Neuronal stem cell (in vitro differentiated cells): ENCODE measurements around the gene TNS3.
A peak's percentile ranks its signal among the peaks of the same experiment; 100 is the strongest.

Experiments
- DNase-seq: peaks from one replicate; pipeline ENCODE4 v3.0.0-alpha.2; 2013; ENCODE audit warnings: low spot score
- H2AFZ ChIP-seq: one replicate; pipeline ENCODE4 v1.6.1; 2013; ENCODE audit warnings: mild to moderate bottlenecking, low read length, inconsistent platforms
- H2AK5ac ChIP-seq: 2 replicates; pipeline ENCODE4 v1.6.1; 2013; ENCODE audit warnings: low read depth, mild to moderate bottlenecking, inconsistent platforms, low read length, moderate library complexity, mixed read lengths
- H2BK120ac ChIP-seq: 2 replicates; pipeline ENCODE4 v1.6.1; 2013; ENCODE audit warnings: low read depth, mild to moderate bottlenecking, inconsistent platforms, low read length, moderate library complexity, mixed read lengths
- H2BK12ac ChIP-seq: one replicate; pipeline ENCODE4 v1.6.1; 2013; ENCODE audit warnings: low read length, inconsistent platforms
- H2BK15ac ChIP-seq: 2 replicates; pipeline ENCODE4 v1.6.1; 2013; ENCODE audit warnings: mild to moderate bottlenecking, low read length, inconsistent platforms, mixed read lengths
- H2BK5ac ChIP-seq: one replicate; pipeline ENCODE4 v1.6.1; 2013; ENCODE audit warnings: inconsistent platforms, mild to moderate bottlenecking, low read length, moderate library complexity
- H3K14ac ChIP-seq: one replicate; pipeline ENCODE4 v1.6.1; 2013; ENCODE audit warnings: low read length, inconsistent platforms
- H3K18ac ChIP-seq: 2 replicates; pipeline ENCODE4 v1.6.1; 2013; ENCODE audit warnings: low read length, inconsistent platforms
- H3K23ac ChIP-seq: 2 replicates; pipeline ENCODE4 v1.6.1; 2013; ENCODE audit warnings: low read depth, mild to moderate bottlenecking, mixed read lengths, low read length, inconsistent platforms; ENCODE audit not compliant: poor library complexity
- H3K27ac ChIP-seq: replicated peaks from 3 replicates; pipeline ENCODE4 v1.5.1; 2013; ENCODE audit warnings: low read length, inconsistent platforms
- H3K27me3 ChIP-seq, 3 experiments: 2 replicates each; pipeline ENCODE4 v1.6.1; 2013; ENCODE audit warnings: low read length in 3 of 3, mild to moderate bottlenecking in 2 of 3, inconsistent platforms in 1 of 3, low read depth in 1 of 3, mixed read lengths in 1 of 3, moderate library complexity in 1 of 3; ENCODE audit not compliant: control insufficient read depth in 3 of 3, insufficient read depth in 3 of 3
- H3K36me3 ChIP-seq, 2 donors: replicated peaks in 1 of 2; 2 replicates each; pipeline ENCODE4 v1.6.1; 2013; ENCODE audit warnings: low read length in 2 of 2; ENCODE audit not compliant: control insufficient read depth in 2 of 2, insufficient read depth in 2 of 2
- H3K4ac ChIP-seq: 2 replicates; pipeline ENCODE4 v1.6.1; 2013; ENCODE audit warnings: inconsistent platforms, mild to moderate bottlenecking, low read length, moderate library complexity
- H3K4me1 ChIP-seq, 2 donors: 1 replicate in 1 of 2; 2 replicates in 1 of 2; pipeline ENCODE4 v1.6.1; 2013; ENCODE audit warnings: low read length in 2 of 2, low read depth in 1 of 2; ENCODE audit not compliant: control insufficient read depth in 2 of 2, insufficient read depth in 1 of 2
- H3K4me2 ChIP-seq: one replicate; pipeline ENCODE4 v1.6.1; 2013; ENCODE audit warnings: mild to moderate bottlenecking, low read length, inconsistent platforms; ENCODE audit not compliant: insufficient read depth, poor library complexity, severe bottlenecking
- H3K4me3 ChIP-seq, 2 donors: 2 replicates each; pipeline ENCODE4 v1.5.1; 2013; ENCODE audit warnings: low read length in 2 of 2, mild to moderate bottlenecking in 2 of 2, inconsistent platforms in 1 of 2, moderate library complexity in 1 of 2
- H3K79me1 ChIP-seq: one replicate; pipeline ENCODE4 v1.6.1; 2013; ENCODE audit warnings: low read depth, mild to moderate bottlenecking, inconsistent platforms, low read length, moderate library complexity
- H3K9ac ChIP-seq: one replicate; pipeline ENCODE4 v1.6.1; 2013; ENCODE audit warnings: mild to moderate bottlenecking, low read depth, low read length, inconsistent platforms; ENCODE audit not compliant: poor library complexity
- H3K9me3 ChIP-seq, 2 donors: replicated peaks in 1 of 2; 2 replicates each; pipeline versions ENCODE3 to v1.6.1; 2013; ENCODE audit warnings: low read length in 2 of 2, mild to moderate bottlenecking in 2 of 2, inconsistent platforms in 1 of 2, low read depth in 1 of 2, mixed read lengths in 1 of 2, moderate library complexity in 1 of 2; ENCODE audit not compliant: control insufficient read depth in 2 of 2, insufficient read depth in 1 of 2
- H4K8ac ChIP-seq: one replicate; pipeline ENCODE4 v1.6.1; 2013; ENCODE audit warnings: low read depth, mild to moderate bottlenecking, inconsistent platforms, low read length, moderate library complexity
- H4K91ac ChIP-seq: one replicate; pipeline ENCODE4 v1.6.1; 2013; ENCODE audit warnings: low read length, low read depth, mild to moderate bottlenecking, inconsistent platforms; ENCODE audit not compliant: poor library complexity
- WGBS, 2 donors: extraction: QIAGEN DNeasy Blood & Tissue Kit; methylation state at CpG; one replicate each; pipeline ENCODE4 v1.1.7; 2013; ENCODE audit warnings: missing lambda C conversion rate in 2 of 2, mixed read lengths in 1 of 2; ENCODE audit not compliant: insufficient read length in 2 of 2, insufficient replicate concordance in 1 of 2; ENCODE audit errors: extremely low coverage in 2 of 2; 5-methylcytosine and 5-hydroxymethylcytosine counted together

Gene TNS3

DNA sequence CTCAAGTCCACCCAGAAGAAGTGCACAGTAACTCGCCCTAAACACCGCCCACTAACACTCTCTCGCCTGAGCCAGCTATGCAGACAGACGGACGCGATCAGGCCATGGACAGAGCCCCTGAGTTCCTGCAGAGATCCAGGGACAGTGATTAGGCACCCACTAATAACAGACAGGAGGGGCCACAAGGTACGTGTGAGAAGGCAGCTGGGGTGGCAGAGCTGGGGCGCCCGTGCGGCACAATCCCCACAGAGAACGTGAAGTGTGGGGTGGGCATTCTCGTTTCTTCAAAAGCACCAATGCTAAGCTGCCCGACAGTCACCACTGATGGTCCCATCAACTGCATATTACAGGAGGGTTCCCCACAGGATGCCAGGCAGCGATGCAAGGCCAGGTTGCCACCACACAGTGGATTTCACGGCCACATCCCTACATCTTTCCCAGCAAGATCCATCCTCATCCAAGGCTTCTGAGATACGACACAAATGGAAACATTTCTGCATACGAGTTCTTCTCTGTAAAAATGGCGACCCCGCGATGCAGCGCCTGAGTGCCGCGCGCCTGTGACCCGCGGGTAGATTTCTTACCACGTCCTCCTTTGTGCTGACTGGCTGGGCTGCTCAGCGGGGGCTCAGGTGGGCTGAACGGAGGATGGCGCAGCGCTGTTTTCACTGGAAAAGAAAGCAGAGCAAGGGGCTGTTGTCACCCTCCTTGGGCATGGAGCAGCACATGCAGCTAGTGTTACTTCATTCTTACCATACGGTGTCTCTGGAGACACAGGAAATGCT lies 237.5 kb downstream of the TNS3 start:
- H2AFZ ChIP-seq = no peak overlapping the region
- no peak overlapping the region for H2BK15ac ChIP-seq
- peaks cover 0 to 26% of the 10 kb centered on the region in 2 donors for H3K36me3 ChIP-seq
- peak overlapping the region; percentile 59 for H2BK5ac ChIP-seq
- no peak overlapping the region for H2AK5ac ChIP-seq
- no peak overlapping the region for H3K27ac ChIP-seq
- peak overlapping the region; percentile 77 for H3K14ac ChIP-seq
- H2BK120ac ChIP-seq = no peak overlapping the region
- no peak overlapping the region for H4K8ac ChIP-seq
- no peak overlapping the region for H3K9ac ChIP-seq
- no CpG with 5 or more reads among the region's 32 CpGs for WGBS, 2 donors
- H4K91ac ChIP-seq = no peak overlapping the region
- peak overlapping the region; percentile 19 for H3K18ac ChIP-seq
- no peaks in the 10 kb centered on the region for H3K9me3 ChIP-seq
- no peak for DNase-seq
- no peak overlapping the region for H3K23ac ChIP-seq
- peaks cover 3% of the 10 kb centered on the region for H3K79me1 ChIP-seq
- H2BK12ac ChIP-seq = no peak overlapping the region
- no peak overlapping the region for H3K4me2 ChIP-seq
- no peak overlapping the region for H3K4ac ChIP-seq
- H3K4me3 ChIP-seq = no peak overlapping the region
- H3K27me3 ChIP-seq = no peaks in the 10 kb centered on the region
- peaks cover 0 to 2% of the 10 kb centered on the region in 2 donors for H3K4me1 ChIP-seq

GRCh38 chr7:47343061-47343455 lies 238.9 kb downstream of the TNS3 start:
- Histone ChIP-seq H3K14ac (no peak overlapping the region), H3K4me2 (no peak overlapping the region), H2BK120ac (no peak overlapping the region), H2BK5ac (no peak overlapping the region), H2AFZ (no peak overlapping the region), H3K4me3 (peak overlapping the region in 1 of 2 donors; percentile 35), H4K8ac (no peak overlapping the region), H2AK5ac (no peak overlapping the region), H3K4me1 (peaks cover 0 to 2% of the 10 kb centered on the region in 2 donors), H3K36me3 (peaks cover 0 to 26% of the 10 kb centered on the region in 2 donors), H3K18ac (no peak overlapping the region), H4K91ac (no peak overlapping the region), H3K9me3 (no peaks in the 10 kb centered on the region), H3K27me3 (no peaks in the 10 kb centered on the region), H3K9ac (no peak overlapping the region), H2BK12ac (no peak overlapping the region), H3K23ac (no peak overlapping the region), H2BK15ac (no peak overlapping the region), H3K27ac (no peak overlapping the region), H3K4ac (no peak overlapping the region), H3K79me1 (peaks cover 3% of the 10 kb centered on the region)
- DNase-seq = no peak
- no CpG with 5 or more reads among the region's 5 CpGs for WGBS, 2 donors

DNA sequence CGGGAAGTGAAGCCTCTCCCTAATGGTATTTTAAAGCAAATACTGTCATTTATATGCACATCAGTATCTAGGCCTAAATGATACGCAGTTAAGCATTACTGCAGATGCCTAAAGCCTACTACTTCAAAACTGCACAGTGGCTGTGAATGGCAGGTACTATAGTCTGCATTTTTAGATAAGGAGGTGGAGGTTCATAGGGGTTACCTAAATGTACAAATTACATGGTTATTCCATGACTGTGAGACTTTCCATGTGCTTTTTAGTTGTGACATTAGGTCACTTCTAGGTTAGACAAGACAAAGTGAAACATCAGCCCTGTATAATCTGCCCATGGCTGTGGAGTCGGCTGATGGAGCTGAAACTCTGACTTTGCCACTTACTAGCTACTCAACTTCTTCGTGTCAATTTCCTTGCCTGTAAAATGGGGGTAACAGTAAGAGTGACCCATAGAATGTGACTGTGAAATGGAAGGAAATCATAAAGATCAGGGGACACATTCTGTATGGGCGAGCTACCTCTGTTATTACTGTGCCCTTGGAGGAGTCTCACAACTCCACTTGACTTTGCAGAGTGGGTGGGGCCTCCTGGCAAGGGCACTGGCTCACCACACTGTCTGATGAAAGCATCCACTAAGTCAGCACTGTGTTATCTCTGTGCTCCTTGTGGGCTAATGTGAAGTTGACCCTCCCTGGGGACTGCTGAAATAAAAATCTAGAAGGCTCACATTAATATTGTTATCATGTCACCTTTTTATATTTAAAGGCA lies 239.4 kb downstream of the TNS3 start:
- no CpG with 5 or more reads among the region's 5 CpGs for WGBS, 2 donors
- H3K9ac ChIP-seq = no peak overlapping the region
- no peak for DNase-seq
- H3K14ac ChIP-seq = no peak overlapping the region
- no peak overlapping the region for H2BK120ac ChIP-seq
- H3K79me1 ChIP-seq = peaks cover 2% of the 10 kb centered on the region
- no peak overlapping the region for H3K23ac ChIP-seq
- H2BK15ac ChIP-seq = no peak overlapping the region
- H2AK5ac ChIP-seq = no peak overlapping the region
- H3K4me1 ChIP-seq = peaks cover 0 to 1% of the 10 kb centered on the region in 2 donors
- H3K27ac ChIP-seq = no peak overlapping the region
- H3K36me3 ChIP-seq = peaks cover 0 to 27% of the 10 kb centered on the region in 2 donors
- H3K9me3 ChIP-seq = no peaks in the 10 kb centered on the region
- no peak overlapping the region for H2AFZ ChIP-seq
- H3K4ac ChIP-seq = no peak overlapping the region
- no peak overlapping the region for H3K4me3 ChIP-seq
- no peak overlapping the region for H2BK12ac ChIP-seq
- no peak overlapping the region for H3K18ac ChIP-seq
- no peak overlapping the region for H2BK5ac ChIP-seq
- H3K4me2 ChIP-seq = no peak overlapping the region
- H3K27me3 ChIP-seq = no peaks in the 10 kb centered on the region
- no peak overlapping the region for H4K91ac ChIP-seq
- no peak overlapping the region for H4K8ac ChIP-seq

DNA sequence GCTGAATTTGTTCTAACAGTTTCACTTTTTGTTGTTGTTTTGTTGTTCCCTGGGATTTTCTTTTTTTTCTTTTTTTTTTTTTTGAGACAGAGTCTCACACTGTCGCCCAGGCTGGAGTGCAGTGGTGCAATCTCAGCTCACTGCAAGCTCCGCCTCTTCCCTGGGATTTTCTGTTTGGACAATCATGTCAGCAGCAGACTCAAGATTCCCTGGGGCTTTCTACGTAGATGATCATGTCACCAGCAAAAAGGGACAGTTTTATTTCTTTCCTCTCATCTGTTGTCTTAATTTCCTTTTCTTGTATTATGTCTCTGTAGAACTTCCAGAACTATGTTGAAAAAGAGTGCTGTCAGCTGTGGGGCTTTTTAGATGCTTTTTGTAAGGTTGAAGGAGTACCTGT lies 241.4 kb downstream of the TNS3 start:
- Histone ChIP-seq H4K91ac (no peak overlapping the region), H3K27me3 (no peaks in the 10 kb centered on the region), H2BK5ac (no peak overlapping the region), H3K36me3 (peaks cover 0 to 25% of the 10 kb centered on the region in 2 donors), H2BK15ac (no peak overlapping the region), H2BK12ac (no peak overlapping the region), H2AFZ (no peak overlapping the region), H3K27ac (no peak overlapping the region), H3K4ac (no peak overlapping the region), H2AK5ac (no peak overlapping the region), H3K9me3 (no peaks in the 10 kb centered on the region), H2BK120ac (no peak overlapping the region), H3K14ac (no peak overlapping the region), H3K4me1 (no peaks in the 10 kb centered on the region), H3K18ac (no peak overlapping the region), H3K4me3 (no peak overlapping the region), H3K4me2 (no peak overlapping the region), H3K9ac (no peak overlapping the region), H3K79me1 (peaks cover 2% of the 10 kb centered on the region), H3K23ac (no peak overlapping the region), H4K8ac (no peak overlapping the region)
- no CpG with 5 or more reads among the region's 3 CpGs for WGBS, 2 donors
- no peak for DNase-seq
